Subcutaneous adipose tissue (tissue), 4 donors: ENCODE data around the gene PCDHA3. TPM values are rescaled to one million over a fixed set of nuclear protein-coding genes. Genes with fewer than 3 reads are reported as not detected.
"Not testable (repeated sequence)": the region's sequence is repeated elsewhere in the genome, so short reads cannot be mapped to it uniquely, and the experiment has no call there.

Source experiments
- total RNA-seq, 4 donors: library from RNA; depleted of rRNA; stranded (reverse); fragments of >200 nt; gene quantifications; one replicate each; pipeline ENCODE4 v1.1.0, GENCODE V29; 2016
- TF ChIP-seq, protein P1 (sequence below): fragments of 450-650 bp; IDR thresholded peaks from one replicate; pipeline ENCODE4 v1.5.1; 2016; ENCODE audit warnings: low read depth, mild to moderate bottlenecking, control low read depth, antibody characterized with exemption, moderate library complexity

PCDHA3 gene
- total RNA-seq, 4 donors from 2014 or later = 0.16 to 0.34 (median 0.20) TPM

DNA sequence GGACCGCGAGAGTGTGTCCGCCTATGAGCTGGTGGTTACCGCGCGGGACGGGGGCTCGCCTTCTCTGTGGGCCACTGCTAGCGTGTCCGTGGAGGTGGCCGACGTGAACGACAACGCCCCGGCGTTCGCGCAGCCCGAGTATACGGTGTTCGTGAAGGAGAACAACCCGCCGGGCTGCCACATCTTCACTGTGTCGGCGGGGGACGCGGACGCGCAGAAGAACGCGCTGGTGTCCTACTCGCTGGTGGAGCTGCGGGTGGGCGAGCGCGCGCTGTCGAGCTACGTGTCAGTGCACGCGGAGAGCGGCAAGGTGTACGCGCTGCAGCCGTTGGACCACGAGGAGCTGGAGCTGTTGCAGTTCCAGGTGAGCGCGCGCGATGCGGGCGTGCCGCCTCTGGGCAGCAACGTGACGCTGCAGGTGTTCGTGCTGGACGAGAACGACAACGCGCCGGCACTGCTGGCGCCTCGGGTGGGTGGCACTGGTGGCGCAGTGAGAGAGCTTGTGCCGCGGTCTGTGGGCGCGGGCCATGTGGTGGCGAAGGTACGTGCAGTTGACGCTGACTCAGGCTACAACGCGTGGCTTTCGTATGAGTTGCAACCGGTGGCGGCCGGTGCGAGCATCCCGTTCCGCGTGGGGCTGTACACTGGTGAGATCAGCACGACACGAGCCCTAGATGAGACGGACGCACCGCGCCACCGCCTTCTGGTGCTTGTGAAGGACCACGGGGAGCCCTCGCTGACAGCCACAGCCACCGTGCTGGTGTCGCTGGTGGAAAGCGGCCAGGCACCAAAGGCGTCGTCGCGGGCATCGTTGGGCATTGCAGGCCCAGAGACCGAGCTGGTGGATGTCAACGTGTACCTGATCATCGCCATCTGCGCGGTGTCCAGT lies 35.0 kb downstream of the PCDHA3 start:
- TF ChIP-seq, protein P1, sequence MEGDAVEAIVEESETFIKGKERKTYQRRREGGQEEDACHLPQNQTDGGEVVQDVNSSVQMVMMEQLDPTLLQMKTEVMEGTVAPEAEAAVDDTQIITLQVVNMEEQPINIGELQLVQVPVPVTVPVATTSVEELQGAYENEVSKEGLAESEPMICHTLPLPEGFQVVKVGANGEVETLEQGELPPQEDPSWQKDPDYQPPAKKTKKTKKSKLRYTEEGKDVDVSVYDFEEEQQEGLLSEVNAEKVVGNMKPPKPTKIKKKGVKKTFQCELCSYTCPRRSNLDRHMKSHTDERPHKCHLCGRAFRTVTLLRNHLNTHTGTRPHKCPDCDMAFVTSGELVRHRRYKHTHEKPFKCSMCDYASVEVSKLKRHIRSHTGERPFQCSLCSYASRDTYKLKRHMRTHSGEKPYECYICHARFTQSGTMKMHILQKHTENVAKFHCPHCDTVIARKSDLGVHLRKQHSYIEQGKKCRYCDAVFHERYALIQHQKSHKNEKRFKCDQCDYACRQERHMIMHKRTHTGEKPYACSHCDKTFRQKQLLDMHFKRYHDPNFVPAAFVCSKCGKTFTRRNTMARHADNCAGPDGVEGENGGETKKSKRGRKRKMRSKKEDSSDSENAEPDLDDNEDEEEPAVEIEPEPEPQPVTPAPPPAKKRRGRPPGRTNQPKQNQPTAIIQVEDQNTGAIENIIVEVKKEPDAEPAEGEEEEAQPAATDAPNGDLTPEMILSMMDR = no peak

DNA sequence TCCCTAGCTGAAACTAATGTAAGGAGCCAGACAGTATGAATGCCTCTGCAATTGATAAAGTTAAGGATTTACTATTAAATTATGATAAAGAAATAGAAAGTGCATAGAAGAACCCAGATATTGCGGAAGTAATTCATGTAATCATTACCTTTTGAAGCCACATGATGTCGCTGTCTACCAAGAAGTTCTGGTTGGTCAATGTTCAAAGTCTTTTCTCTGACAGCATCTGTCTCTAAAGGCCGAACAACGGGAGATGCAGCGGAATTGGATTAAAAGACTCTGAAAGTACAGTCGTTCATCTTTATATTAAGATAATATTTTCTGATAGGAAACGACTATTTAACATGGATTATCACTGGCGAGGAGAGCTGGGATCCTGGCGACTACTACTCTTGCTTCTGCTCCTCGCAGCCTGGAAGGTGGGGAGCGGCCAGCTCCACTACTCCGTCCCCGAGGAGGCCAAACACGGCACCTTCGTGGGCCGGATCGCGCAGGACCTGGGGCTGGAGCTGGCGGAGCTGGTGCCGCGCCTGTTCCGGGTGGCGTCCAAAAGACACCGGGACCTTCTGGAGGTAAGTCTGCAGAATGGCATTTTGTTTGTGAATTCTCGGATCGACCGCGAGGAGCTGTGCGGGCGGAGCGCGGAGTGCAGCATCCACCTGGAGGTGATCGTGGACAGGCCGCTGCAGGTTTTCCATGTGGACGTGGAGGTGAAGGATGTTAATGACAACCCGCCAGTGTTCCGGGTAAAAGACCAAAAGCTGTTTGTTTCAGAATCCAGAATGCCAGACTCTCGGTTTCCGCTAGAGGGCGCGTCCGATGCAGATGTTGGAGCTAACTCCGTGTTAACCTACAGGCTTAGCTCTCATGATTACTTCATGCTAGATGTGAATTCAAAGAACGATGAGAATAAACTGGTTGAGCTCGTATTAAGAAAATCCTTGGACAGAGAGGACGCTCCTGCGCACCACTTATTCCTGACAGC lies 40.4 kb downstream of the PCDHA3 start, which contains the start of gene PCDHA8:
PCDHA8 (plus strand) TSS at position 210 of the 985 bp plus-strand sequence; CDS start at position 345, 135 bp downstream.
- TF ChIP-seq, protein P1 = no peak

DNA sequence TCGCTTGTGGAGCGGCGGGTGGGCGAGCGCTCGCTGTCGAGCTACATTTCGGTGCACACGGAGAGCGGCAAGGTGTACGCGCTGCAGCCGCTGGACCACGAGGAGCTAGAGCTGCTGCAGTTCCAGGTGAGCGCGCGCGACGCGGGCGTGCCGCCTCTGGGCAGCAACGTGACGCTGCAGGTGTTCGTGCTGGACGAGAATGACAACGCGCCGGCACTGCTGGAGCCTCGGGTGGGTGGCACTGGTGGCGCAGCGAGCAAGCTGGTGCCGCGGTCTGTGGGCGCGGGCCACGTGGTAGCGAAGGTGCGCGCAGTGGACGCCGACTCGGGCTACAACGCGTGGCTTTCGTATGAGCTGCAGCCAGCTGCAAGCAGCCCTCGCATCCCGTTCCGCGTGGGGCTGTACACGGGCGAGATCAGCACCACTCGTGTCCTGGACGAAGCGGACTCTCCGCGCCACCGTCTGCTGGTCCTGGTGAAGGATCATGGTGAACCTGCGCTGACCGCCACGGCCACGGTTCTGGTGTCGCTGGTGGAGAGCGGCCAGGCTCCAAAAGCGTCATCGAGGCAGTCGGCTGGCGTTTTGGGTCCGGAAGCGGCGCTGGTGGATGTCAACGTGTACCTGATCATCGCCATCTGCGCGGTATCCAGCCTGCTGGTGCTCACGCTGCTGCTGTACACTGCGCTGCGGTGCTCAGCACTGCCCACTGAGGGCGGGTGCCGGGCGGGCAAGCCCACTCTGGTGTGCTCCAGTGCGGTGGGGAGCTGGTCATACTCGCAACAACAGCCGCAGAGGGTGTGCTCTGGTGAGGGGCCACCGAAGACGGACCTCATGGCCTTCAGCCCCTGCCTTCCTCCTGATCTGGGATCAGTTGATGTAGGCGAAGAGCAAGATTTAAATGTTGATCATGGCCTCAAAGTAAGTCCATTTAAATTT lies 42.2 kb downstream of the PCDHA3 start:
- TF ChIP-seq, protein P1 = no peak

DNA sequence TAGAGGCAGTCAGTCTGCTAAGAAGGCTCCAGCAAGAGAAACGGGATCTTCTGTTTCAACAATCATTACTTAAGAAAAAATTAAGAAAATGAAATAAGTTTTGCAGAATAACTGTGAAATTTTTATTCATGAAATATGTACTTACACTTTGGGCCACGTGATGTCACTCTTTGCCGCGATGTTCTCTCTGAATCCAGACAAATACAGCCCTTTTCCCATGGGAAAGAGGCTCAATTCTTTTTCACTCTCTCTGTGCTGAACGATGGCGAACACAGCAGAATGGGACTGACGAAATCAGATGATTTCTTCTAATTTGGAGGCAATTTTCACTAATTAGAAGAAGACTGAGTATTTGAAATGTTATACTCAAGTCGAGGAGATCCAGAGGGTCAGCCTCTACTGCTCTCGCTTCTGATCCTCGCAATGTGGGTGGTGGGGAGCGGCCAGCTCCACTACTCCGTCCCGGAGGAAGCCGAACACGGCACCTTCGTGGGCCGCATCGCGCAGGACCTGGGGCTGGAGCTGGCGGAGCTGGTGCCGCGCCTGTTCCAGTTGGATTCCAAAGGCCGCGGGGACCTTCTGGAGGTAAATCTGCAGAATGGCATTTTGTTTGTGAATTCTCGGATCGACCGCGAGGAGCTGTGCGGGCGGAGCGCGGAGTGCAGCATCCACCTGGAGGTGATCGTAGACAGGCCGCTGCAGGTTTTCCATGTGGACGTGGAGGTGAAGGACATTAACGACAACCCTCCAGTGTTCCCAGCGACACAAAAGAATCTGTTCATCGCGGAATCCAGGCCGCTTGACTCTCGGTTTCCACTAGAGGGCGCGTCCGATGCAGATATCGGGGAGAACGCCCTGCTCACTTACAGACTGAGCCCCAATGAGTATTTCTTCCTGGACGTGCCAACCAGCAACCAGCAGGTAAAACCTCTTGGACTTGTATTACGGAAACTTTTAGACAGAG lies 47.6 kb downstream of the PCDHA3 start, which contains the start of gene PCDHA9:
PCDHA9 (plus strand) TSS at position 244 of the 964 bp plus-strand sequence; CDS start at position 358, 114 bp downstream.
- TF ChIP-seq, protein P1 = not testable (repeated sequence)

Other genes starting within 250 kb of the PCDHA3 start
- 10 to 100 TPM; 12.4 to 33.3 (median 14.7) TPM for gene SRA1, start 243.6 kb upstream of the PCDHA3 start, total RNA-seq
- 10 to 100 TPM; 13.7 to 24.3 (median 18.9) TPM for gene APBB3, start 236.5 kb upstream of the PCDHA3 start, total RNA-seq
- gene SLC35A4, start 236.2 kb upstream of the PCDHA3 start, total RNA-seq = 10 to 100 TPM; 21.1 to 32.2 (median 25.4) TPM
- 100 to 1,000 TPM in 2 of 4 donors, 10 to 100 TPM in 2; 61.2 to 114 (median 97.3) TPM for gene CD14, start 167.9 kb upstream of the PCDHA3 start, total RNA-seq
- gene TMCO6, start 161.6 kb upstream of the PCDHA3 start, total RNA-seq = 10 to 100 TPM; 11.4 to 64.5 (median 23.7) TPM
- 10 to 100 TPM; 63.2 to 83.2 (median 74.8) TPM for gene NDUFA2, start 153.4 kb upstream of the PCDHA3 start, total RNA-seq
- 100 to 1,000 TPM in 3 of 4 donors, 10 to 100 TPM in 1; 80.7 to 144 (median 114) TPM for gene IK, start 153.2 kb upstream of the PCDHA3 start, total RNA-seq
- gene WDR55, start 136.2 kb upstream of the PCDHA3 start, total RNA-seq = 10 to 100 TPM; 11.4 to 31.6 (median 19.8) TPM
- 1 to 10 TPM in 2 of 4 donors, under 1 TPM in 1, not detected in 1; 0.66 to 1.3 (median 1.2) TPM for gene DND1, start 127.5 kb upstream of the PCDHA3 start, total RNA-seq
- 10 to 100 TPM; 38.4 to 49.8 (median 47.4) TPM for gene HARS1, start 109.7 kb upstream of the PCDHA3 start, total RNA-seq
- 10 to 100 TPM; 23.2 to 32.1 (median 31.4) TPM for gene HARS2, start 109.6 kb upstream of the PCDHA3 start, total RNA-seq
- gene ZMAT2, start 100.6 kb upstream of the PCDHA3 start, total RNA-seq = 10 to 100 TPM; 35.0 to 48.7 (median 43.0) TPM
- gene PCDHA1, start 14.9 kb upstream of the PCDHA3 start, total RNA-seq = not detected
- under 1 TPM in 1 of 4 donors, not detected in 3; 0.38 TPM for gene PCDHA2, start 6.2 kb upstream of the PCDHA3 start, total RNA-seq
- gene PCDHA4, start 6.0 kb downstream of the PCDHA3 start, total RNA-seq = 1 to 10 TPM in 1 of 4 donors, under 1 TPM in 3; 0.16 to 1.3 (median 0.76) TPM
- under 1 TPM in 3 of 4 donors, not detected in 1; 0.33 to 0.57 (median 0.51) TPM for gene PCDHA5, start 20.6 kb downstream of the PCDHA3 start, total RNA-seq
- under 1 TPM; 0.22 to 0.49 (median 0.36) TPM for gene PCDHA6, start 26.9 kb downstream of the PCDHA3 start, total RNA-seq
- gene PCDHA7, start 33.2 kb downstream of the PCDHA3 start, total RNA-seq = under 1 TPM; 0.17 to 0.44 (median 0.26) TPM
- gene PCDHA8, start 40.1 kb downstream of the PCDHA3 start, total RNA-seq = under 1 TPM in 1 of 4 donors, not detected in 3; 0.17 TPM
- gene PCDHA9, start 47.3 kb downstream of the PCDHA3 start, total RNA-seq = under 1 TPM in 3 of 4 donors, not detected in 1; under 0.01 to 0.34 (median 0.19) TPM
- gene PCDHA10, start 54.8 kb downstream of the PCDHA3 start, total RNA-seq = 1 to 10 TPM in 1 of 4 donors, under 1 TPM in 3; 0.51 to 1.9 (median 0.66) TPM
- gene PCDHA11, start 67.9 kb downstream of the PCDHA3 start, total RNA-seq = under 1 TPM in 3 of 4 donors, not detected in 1; 0.22 to 0.34 (median 0.33) TPM
- under 1 TPM in 3 of 4 donors, not detected in 1; 0.17 to 0.22 (median 0.19) TPM for gene PCDHA12, start 74.3 kb downstream of the PCDHA3 start, total RNA-seq
- 1 to 10 TPM in 1 of 4 donors, under 1 TPM in 3; 0.34 to 1.5 (median 0.69) TPM for gene PCDHA13, start 81.1 kb downstream of the PCDHA3 start, total RNA-seq
- 1 to 10 TPM in 1 of 4 donors, under 1 TPM in 3; 0.44 to 1.9 (median 0.74) TPM for gene PCDHAC1, start 125.2 kb downstream of the PCDHA3 start, total RNA-seq
- 1 to 10 TPM in 1 of 4 donors, under 1 TPM in 3; 0.49 to 1.1 (median 0.81) TPM for gene PCDHAC2, start 165.4 kb downstream of the PCDHA3 start, total RNA-seq